ENCODE measurements around the gene RASEF. TPM values are rescaled to one million over a fixed set of nuclear protein-coding genes. Genes with fewer than 3 reads are reported as not detected.

RASEF gene
- total and polyA plus RNA-seq, 2 of the 4 experiments (the other 2 are of a cell fraction), result under 0.01 to 0.05 TPM

GRCh38 chr9:83007521-83008300 is 55.2 kb downstream of the RASEF start:
- H3K27me3 ChIP-seq (ENCODE audit: control insufficient read depth, insufficient read depth, low read length), result no peaks in the 10 kb centered on the region
- no peak overlapping the region for H2BK120ac ChIP-seq (ENCODE audit: low read depth, low read length)
- DNase-seq (no peak), ATAC-seq (ENCODE audit: low read depth) (no peak)
- intact Hi-C loops (cut with micrococcal nuclease) (no loop called here), in situ Hi-C loops (cut with MboI; ENCODE audit: low sequenced_read_pairs) (no loop called here), dilution Hi-C loops (cut with HindIII; ENCODE audit: low sequenced_read_pairs, unreplicated experiment) (no loop called here)
- no TSS peak for BruUV-seq (replicated peaks)
- no peak overlapping the region for H2BK5ac ChIP-seq (ENCODE audit: low read depth, low read length, poor library complexity, severe bottlenecking)
- H4K5ac ChIP-seq (ENCODE audit: low read depth, low read length), result no peak overlapping the region
- no peaks in the 10 kb centered on the region for H3K79me1 ChIP-seq (ENCODE audit: low read depth in 1 of 2, low read length in 2 of 2)
- no peak overlapping the region for H3K27ac ChIP-seq (ENCODE audit: insufficient read depth, low read length)
- no peak overlapping the region for H2AK9ac ChIP-seq (replicated peaks; ENCODE audit: low read depth, low read length, poor library complexity)
- 0 out of 2 replicates have a peak overlapping the region, but pooled peaks have one; percentile 12 for H3K14ac ChIP-seq (replicated peaks; ENCODE audit: low read depth, low read length)
- H3K4me1 ChIP-seq (ENCODE audit: control insufficient read depth, insufficient read depth, low read length), result no peaks in the 10 kb centered on the region; the same call in 1 of the 2 replicates
- H4K8ac ChIP-seq (ENCODE audit: low read depth in 2 of 2, low read length in 2 of 2), result no peak overlapping the region
- no peaks in the 10 kb centered on the region for H3K9me1 ChIP-seq (ENCODE audit: insufficient read depth, low read length)
- no peaks in the 10 kb centered on the region for H4K20me1 ChIP-seq (ENCODE audit: insufficient read depth, low read length)
- H3K23ac ChIP-seq (ENCODE audit: low read depth, low read length), result no peak overlapping the region
- 75% methylated on average over 5 of the region's 9 CpGs; no CpG with 5 or more reads in 1 of the 2 experiments for WGBS, 2 experiments (ENCODE audit: extremely low coverage in 2 of 2, insufficient read length in 1 of 2)
- no peak overlapping the region for H3K9ac ChIP-seq (ENCODE audit: low read depth, low read length)
- ChIA-PET POLR2A (ENCODE audit: unreplicated experiment) (no interaction called here), CTCF (interaction anchor here (0.5 kb wide), 1 partner anchor 10 kb away, joined by 3 read pairs; no protein-coding TSS in a partner anchor)
- no peak overlapping the region for H2BK15ac ChIP-seq (ENCODE audit: low read depth, low read length)
- no peak overlapping the region for H3K18ac ChIP-seq (ENCODE audit: low read depth, low read length)
- no peak overlapping the region; the same call in 1 of the 2 replicates for H3K4ac ChIP-seq (ENCODE audit: low read depth, low read length)
- H3K36me3 ChIP-seq (ENCODE audit: control insufficient read depth, insufficient read depth, low read length), result no peaks in the 10 kb centered on the region
- no peak overlapping the region for H3K4me3 ChIP-seq (ENCODE audit: insufficient read depth, low read depth, low read length)
- H3K4me2 ChIP-seq (ENCODE audit: low read depth, low read length), result no peak overlapping the region
- H4K91ac ChIP-seq (ENCODE audit: insufficient read depth, low read depth, low read length), result no peak overlapping the region
- no peak overlapping the region for H3K56ac ChIP-seq (ENCODE audit: extremely low read depth, insufficient read depth, low read length)
- no peak overlapping the region for H2BK20ac ChIP-seq (ENCODE audit: low read depth, low read length)
- no peak overlapping the region for H2AK5ac ChIP-seq (ENCODE audit: low read depth, low read length)
- no peaks in the 10 kb centered on the region for H3K9me3 ChIP-seq (ENCODE audit: control insufficient read depth, insufficient read depth, low read length)
- H2AFZ ChIP-seq (replicated peaks; ENCODE audit: low read length, poor library complexity), result no peak overlapping the region
- TF ChIP-seq MXI1 (IDR thresholded peaks at IDR 0.05; ENCODE audit: borderline replicate concordance, low read depth, low read length) (no peak), FOS (IDR thresholded peaks at IDR 0.05; ENCODE audit: low read depth, low read length) (no peak), RCOR1 (IDR thresholded peaks at IDR 0.05; ENCODE audit: insufficient replicate concordance, low read length) (no peak), CEBPB (IDR thresholded peaks at IDR 0.05; ENCODE audit: low read depth, low read length) (no peak), CTCF (conservative IDR thresholded peaks at IDR 0.05; ENCODE audit: low read depth, low read length) (no peak), MAFK (IDR thresholded peaks at IDR 0.05; ENCODE audit: low read depth, low read length) (no peak), POLR2A (IDR thresholded peaks at IDR 0.05; ENCODE audit: low read depth, low read length) (no peak), RAD21 (IDR thresholded peaks at IDR 0.05; ENCODE audit: low read length) (no peak), CHD1 (IDR thresholded peaks at IDR 0.05; ENCODE audit: low read depth, low read length) (no peak), NFE2L2 (IDR thresholded peaks at IDR 0.05; ENCODE audit: low read depth, low read length) (no peak), SMC3 (IDR thresholded peaks at IDR 0.05; ENCODE audit: low read depth, low read length) (no peak), BHLHE40 (IDR thresholded peaks at IDR 0.05; ENCODE audit: low read depth, low read length) (no peak), RFX5 (IDR thresholded peaks at IDR 0.05; ENCODE audit: low read depth, low read length) (no peak), MAZ (IDR thresholded peaks at IDR 0.05; ENCODE audit: borderline replicate concordance, low read depth, low read length) (no peak)
- TF ChIP-seq, protein P1, sequence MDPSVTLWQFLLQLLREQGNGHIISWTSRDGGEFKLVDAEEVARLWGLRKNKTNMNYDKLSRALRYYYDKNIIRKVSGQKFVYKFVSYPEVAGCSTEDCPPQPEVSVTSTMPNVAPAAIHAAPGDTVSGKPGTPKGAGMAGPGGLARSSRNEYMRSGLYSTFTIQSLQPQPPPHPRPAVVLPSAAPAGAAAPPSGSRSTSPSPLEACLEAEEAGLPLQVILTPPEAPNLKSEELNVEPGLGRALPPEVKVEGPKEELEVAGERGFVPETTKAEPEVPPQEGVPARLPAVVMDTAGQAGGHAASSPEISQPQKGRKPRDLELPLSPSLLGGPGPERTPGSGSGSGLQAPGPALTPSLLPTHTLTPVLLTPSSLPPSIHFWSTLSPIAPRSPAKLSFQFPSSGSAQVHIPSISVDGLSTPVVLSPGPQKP (IDR thresholded peaks at IDR 0.05; ENCODE audit: borderline replicate concordance, low read depth, low read length), result no peak
